ENCODE measurements around the gene GLYATL3. TPM values are rescaled to one million over a fixed set of nuclear protein-coding genes. Genes with fewer than 3 reads are reported as not detected.

The GLYATL3 gene
- total RNA-seq, 1 experiment from 2014 or later: not detected

GRCh38 chr6:49539102-49539501 lies 39.4 kb downstream of the GLYATL3 start:
- ATAC-seq (no peak), DNase-seq (ENCODE audit: low read depth, low spot score) (no peak)
- Histone ChIP-seq H3K27ac (ENCODE audit: low read length) (no peak overlapping the region), H3K27me3 (ENCODE audit: control insufficient read depth, insufficient read depth, low read length) (no peaks in the 10 kb centered on the region), H3K9me3 (ENCODE audit: control insufficient read depth, insufficient read depth, low read depth, low read length) (no peaks in the 10 kb centered on the region), H3K36me3 (ENCODE audit: control insufficient read depth, insufficient read depth, low read length) (no peaks in the 10 kb centered on the region; the same call in 1 of the 2 replicates), H3K4me3 (ENCODE audit: low read depth in 2 of 2, low read length in 2 of 2) (no peak overlapping the region), H3K4me1 (ENCODE audit: control insufficient read depth, insufficient read depth, low read length) (no peaks in the 10 kb centered on the region)
- POLR2A ChIA-PET: no interaction called here
- TF ChIP-seq TCF7L2 (IDR thresholded peaks at IDR 0.05; ENCODE audit: low read depth, low read length): no peak
- in situ Hi-C loops (cut with HindIII; ENCODE audit: low pct_unique_long_range_greater_than_20kb, low sequenced_read_pairs) (no loop called here), intact Hi-C loops (cut with micrococcal nuclease; ENCODE audit: unreplicated experiment) (no loop called here)
- CTCF ChIA-PET: no interaction called here
- no TSS peak for BruUV-seq (replicated peaks)

GRCh38 chr6:49540614-49541013 lies 40.9 kb downstream of the GLYATL3 start:
- Histone ChIP-seq H3K27me3 (ENCODE audit: control insufficient read depth, insufficient read depth, low read length) (no peaks in the 10 kb centered on the region), H3K36me3 (ENCODE audit: control insufficient read depth, insufficient read depth, low read length) (no peaks in the 10 kb centered on the region), H3K27ac (ENCODE audit: low read length) (no peak overlapping the region), H3K9me3 (ENCODE audit: control insufficient read depth, insufficient read depth, low read depth, low read length) (no peaks in the 10 kb centered on the region), H3K4me1 (ENCODE audit: control insufficient read depth, insufficient read depth, low read length) (no peaks in the 10 kb centered on the region), H3K4me3 (ENCODE audit: low read depth in 2 of 2, low read length in 2 of 2) (no peak overlapping the region)
- ATAC-seq (no peak), DNase-seq (ENCODE audit: low read depth, low spot score) (no peak)
- in situ Hi-C loops (cut with HindIII; ENCODE audit: low pct_unique_long_range_greater_than_20kb, low sequenced_read_pairs): no loop called here
- TF ChIP-seq POLR2AphosphoS5 (IDR thresholded peaks at IDR 0.05; ENCODE audit: low read depth, low read length) (no peak), REST (IDR thresholded peaks at IDR 0.05; ENCODE audit: insufficient read depth in 1 of 2, low read depth in 2 of 2, low read length in 1 of 2) (no peak), CTCF (IDR thresholded peaks at IDR 0.05) (no peak), TCF7L2 (IDR thresholded peaks at IDR 0.05; ENCODE audit: low read depth, low read length) (no peak), SIN3A (IDR thresholded peaks at IDR 0.05; ENCODE audit: borderline replicate concordance, insufficient read depth, low read depth, low read length) (no peak)
- intact Hi-C loops (cut with micrococcal nuclease; ENCODE audit: unreplicated experiment): no loop called here
- POLR2A ChIA-PET: interaction anchor here (0.7 kb wide), 1 partner anchor 1143 kb away, joined by 7 read pairs; no protein-coding TSS in a partner anchor
- CTCF ChIA-PET: no interaction called here
- BruUV-seq (replicated peaks): no TSS peak

- intact Hi-C loops (cut with micrococcal nuclease; ENCODE audit: unreplicated experiment): no loop called here
- ATAC-seq (no peak), DNase-seq (ENCODE audit: low read depth, low spot score) (no peak)
- H3K4me3 ChIP-seq (ENCODE audit: low read depth in 2 of 2, low read length in 2 of 2): no peak overlapping the region
- H3K27me3 ChIP-seq (ENCODE audit: control insufficient read depth, insufficient read depth, low read length): no peaks in the 10 kb centered on the region
- in situ Hi-C loops (cut with HindIII; ENCODE audit: low pct_unique_long_range_greater_than_20kb, low sequenced_read_pairs): no loop called here
- H3K36me3 ChIP-seq (ENCODE audit: control insufficient read depth, insufficient read depth, low read length): no peaks in the 10 kb centered on the region
- H3K27ac ChIP-seq (ENCODE audit: low read length): no peak overlapping the region
- TF ChIP-seq REST (IDR thresholded peaks at IDR 0.05; ENCODE audit: insufficient read depth in 1 of 2, low read depth in 2 of 2, low read length in 1 of 2): no peak
- TF ChIP-seq SIN3A (IDR thresholded peaks at IDR 0.05; ENCODE audit: borderline replicate concordance, insufficient read depth, low read depth, low read length): no peak
- TF ChIP-seq POLR2AphosphoS5 (IDR thresholded peaks at IDR 0.05; ENCODE audit: low read depth, low read length): no peak
- no peak for TF ChIP-seq TCF7L2 (IDR thresholded peaks at IDR 0.05; ENCODE audit: low read depth, low read length)
- no peak for TF ChIP-seq CTCF (IDR thresholded peaks at IDR 0.05)
- BruUV-seq (replicated peaks): no TSS peak
- no peaks in the 10 kb centered on the region for H3K4me1 ChIP-seq (ENCODE audit: control insufficient read depth, insufficient read depth, low read length)
- ChIA-PET CTCF (no interaction called here), POLR2A (no interaction called here)
- H3K9me3 ChIP-seq (ENCODE audit: control insufficient read depth, insufficient read depth, low read depth, low read length): no peaks in the 10 kb centered on the region
Observed at GRCh38 chr6:49541210-49541724, 41.5 kb downstream of the GLYATL3 start.

Measured in Panc1 (cell line).